Measurements from ENCODE around the gene LSAMP. TPM values are rescaled to one million over a fixed set of nuclear protein-coding genes. Genes with fewer than 3 reads are reported as not detected.

LSAMP gene
- total RNA-seq, 1 donor from 2014 or later = 16.4 TPM

GRCh38 chr3:116019254-116019763 is 426.0 kb downstream of the LSAMP start:
- Histone ChIP-seq H3K4me1 (ENCODE audit: insufficient read depth, low read length) (peaks cover 4% of the 10 kb centered on the region), H3K27ac (ENCODE audit: low read depth, low read length) (no peak overlapping the region), H4K20me1 (ENCODE audit: insufficient read depth, low read length) (no peaks in the 10 kb centered on the region), H3K27me3 (ENCODE audit: insufficient read depth, low read length) (no peaks in the 10 kb centered on the region), H3K79me2 (ENCODE audit: insufficient read depth, low read length) (no peaks in the 10 kb centered on the region), H3K4me3 (ENCODE audit: insufficient read depth, low read depth, low read length) (no peak overlapping the region), H3K9ac (ENCODE audit: low read length) (no peak overlapping the region), H3K9me3 (ENCODE audit: insufficient read depth, low read depth, low read length) (no peaks in the 10 kb centered on the region), H3K4me2 (ENCODE audit: low read length) (no peak overlapping the region), H3K36me3 (ENCODE audit: insufficient read depth, low read length) (no peaks in the 10 kb centered on the region), H2AFZ (ENCODE audit: low read depth, low read length) (no peak overlapping the region)
- Mint-ChIP-seq H3K4me3 (ENCODE audit: unreplicated experiment) (no peak overlapping the region), H3K27ac (ENCODE audit: unreplicated experiment) (no peak overlapping the region), H3K9me3 (ENCODE audit: unreplicated experiment) (no peaks in the 10 kb centered on the region), H3K27me3 (ENCODE audit: low read depth, unreplicated experiment) (no peaks in the 10 kb centered on the region), H3K4me1 (ENCODE audit: low read depth, unreplicated experiment) (peaks cover 15% of the 10 kb centered on the region), H3K36me3 (ENCODE audit: low read depth, unreplicated experiment) (no peaks in the 10 kb centered on the region)
- DNase-seq (ENCODE audit: low read depth) = no peak
- no peak for TF ChIP-seq CTCF (IDR thresholded peaks at IDR 0.05; ENCODE audit: insufficient read depth, low read depth, low read length)
- TF ChIP-seq EZH2 (IDR thresholded peaks at IDR 0.05; ENCODE audit: insufficient read depth, low read length) = no peak
- FAIRE-seq = no peak

- TF ChIP-seq EZH2 (IDR thresholded peaks at IDR 0.05; ENCODE audit: insufficient read depth, low read length) = no peak
- no peak for TF ChIP-seq CTCF (IDR thresholded peaks at IDR 0.05; ENCODE audit: insufficient read depth, low read depth, low read length)
- FAIRE-seq (no peak), DNase-seq (ENCODE audit: low read depth) (peak; percentile 36)
- no peaks in the 10 kb centered on the region for H3K9me3 ChIP-seq (ENCODE audit: insufficient read depth, low read depth, low read length)
- Mint-ChIP-seq H3K9me3 (ENCODE audit: unreplicated experiment) (no peaks in the 10 kb centered on the region), H3K4me3 (ENCODE audit: unreplicated experiment) (no peak overlapping the region), H3K27ac (ENCODE audit: unreplicated experiment) (peak overlapping the region; percentile 80), H3K36me3 (ENCODE audit: low read depth, unreplicated experiment) (no peaks in the 10 kb centered on the region), H3K27me3 (ENCODE audit: low read depth, unreplicated experiment) (no peaks in the 10 kb centered on the region), H3K4me1 (ENCODE audit: low read depth, unreplicated experiment) (peaks cover 15% of the 10 kb centered on the region)
- H3K36me3 ChIP-seq (ENCODE audit: insufficient read depth, low read length) = no peaks in the 10 kb centered on the region
- H3K79me2 ChIP-seq (ENCODE audit: insufficient read depth, low read length) = no peaks in the 10 kb centered on the region
- no peak overlapping the region for H2AFZ ChIP-seq (ENCODE audit: low read depth, low read length)
- no peak overlapping the region for H3K4me3 ChIP-seq (ENCODE audit: insufficient read depth, low read depth, low read length)
- H3K4me1 ChIP-seq (ENCODE audit: insufficient read depth, low read length) = peaks cover 4% of the 10 kb centered on the region
- H3K9ac ChIP-seq (ENCODE audit: low read length) = no peak overlapping the region
- H3K27me3 ChIP-seq (ENCODE audit: insufficient read depth, low read length) = no peaks in the 10 kb centered on the region
- H3K27ac ChIP-seq (ENCODE audit: low read depth, low read length) = no peak overlapping the region
- H3K4me2 ChIP-seq (ENCODE audit: low read length) = no peak overlapping the region
- H4K20me1 ChIP-seq (ENCODE audit: insufficient read depth, low read length) = no peaks in the 10 kb centered on the region
Observed at GRCh38 chr3:116018646-116019045, 426.6 kb downstream of the LSAMP start.

- Mint-ChIP-seq H3K36me3 (ENCODE audit: low read depth, unreplicated experiment) (no peaks in the 10 kb centered on the region), H3K9me3 (ENCODE audit: unreplicated experiment) (no peaks in the 10 kb centered on the region), H3K4me3 (ENCODE audit: unreplicated experiment) (no peak overlapping the region), H3K27ac (ENCODE audit: unreplicated experiment) (no peak overlapping the region), H3K4me1 (ENCODE audit: low read depth, unreplicated experiment) (peaks cover 14% of the 10 kb centered on the region), H3K27me3 (ENCODE audit: low read depth, unreplicated experiment) (no peaks in the 10 kb centered on the region)
- H3K79me2 ChIP-seq (ENCODE audit: insufficient read depth, low read length) = no peaks in the 10 kb centered on the region
- DNase-seq (ENCODE audit: low read depth) (no peak), FAIRE-seq (no peak)
- no peak overlapping the region for H3K9ac ChIP-seq (ENCODE audit: low read length)
- no peak overlapping the region for H3K27ac ChIP-seq (ENCODE audit: low read depth, low read length)
- no peak overlapping the region for H3K4me3 ChIP-seq (ENCODE audit: insufficient read depth, low read depth, low read length)
- no peaks in the 10 kb centered on the region for H3K36me3 ChIP-seq (ENCODE audit: insufficient read depth, low read length)
- no peaks in the 10 kb centered on the region for H3K27me3 ChIP-seq (ENCODE audit: insufficient read depth, low read length)
- no peak overlapping the region for H2AFZ ChIP-seq (ENCODE audit: low read depth, low read length)
- H3K4me2 ChIP-seq (ENCODE audit: low read length) = no peak overlapping the region
- TF ChIP-seq CTCF (IDR thresholded peaks at IDR 0.05; ENCODE audit: insufficient read depth, low read depth, low read length) (no peak), EZH2 (IDR thresholded peaks at IDR 0.05; ENCODE audit: insufficient read depth, low read length) (no peak)
- no peaks in the 10 kb centered on the region for H4K20me1 ChIP-seq (ENCODE audit: insufficient read depth, low read length)
- no peaks in the 10 kb centered on the region for H3K9me3 ChIP-seq (ENCODE audit: insufficient read depth, low read depth, low read length)
- peaks cover 4% of the 10 kb centered on the region for H3K4me1 ChIP-seq (ENCODE audit: insufficient read depth, low read length)
Observed at GRCh38 chr3:116015931-116016330, 429.4 kb downstream of the LSAMP start.

All from astrocyte (in vitro differentiated cells and primary cell).